GM18861 (cell line): ENCODE measurements around the gene CNNM4.

Experiments used
- ATAC-seq: cut with Tn5 transposase; IDR thresholded peaks from one replicate; pipeline ENCODE4 v1.9.1; 2021; ENCODE audit not compliant: unreplicated experiment

CNNM4 gene

GRCh38 chr2:96856776-96857666, 96.3 kb downstream of the CNNM4 start:
- no peak for ATAC-seq

- ATAC-seq = peak; percentile 91
Observed at GRCh38 chr2:96857667-96858372, 97.1 kb downstream of the CNNM4 start, which contains the start of gene ANKRD39. Gene ANKRD39, minus strand, starts transcription at chr2:96858016. Its CDS starts 29 bp downstream, at chr2:96857987.

- ATAC-seq = no peak
Observed at GRCh38 chr2:96859099-96859649, 98.5 kb downstream of the CNNM4 start.

GRCh38 chr2:96859681-96860064, 99.0 kb downstream of the CNNM4 start:
- ATAC-seq = no peak

- ATAC-seq = no peak
Observed at GRCh38 chr2:96860065-96861029, 99.6 kb downstream of the CNNM4 start.

GRCh38 chr2:96861074-96861473, 100.4 kb downstream of the CNNM4 start:
- no peak for ATAC-seq
